ENCODE data around the gene UBE2R2. TPM values are rescaled to one million over a fixed set of nuclear protein-coding genes. Genes with fewer than 3 reads are reported as not detected.

UBE2R2 gene
- polyA plus RNA-seq, 3 donors from 2014 or later = 13.9 to 21.9 (median 18.0) TPM

GRCh38 chr9:33905137-33905536, 88.2 kb downstream of the UBE2R2 start:
- Mint-ChIP-seq H3K4me1 (peaks cover 6 to 38% of the 10 kb centered on the region in 2 donors), H3K36me3 (peaks cover 3 to 11% (median 4%) of the 10 kb centered on the region in 3 donors), H3K4me3 (no peak overlapping the region), H3K27ac (peak overlapping the region in 1 of 6 donors; percentile 35), H3K27me3 (ENCODE audit: low read depth in 3 of 3) (peaks cover 0 to 2% (median 0%) of the 10 kb centered on the region in 3 donors), H3K9me3 (no peaks in the 10 kb centered on the region)
- no peak for DNase-seq

DNA sequence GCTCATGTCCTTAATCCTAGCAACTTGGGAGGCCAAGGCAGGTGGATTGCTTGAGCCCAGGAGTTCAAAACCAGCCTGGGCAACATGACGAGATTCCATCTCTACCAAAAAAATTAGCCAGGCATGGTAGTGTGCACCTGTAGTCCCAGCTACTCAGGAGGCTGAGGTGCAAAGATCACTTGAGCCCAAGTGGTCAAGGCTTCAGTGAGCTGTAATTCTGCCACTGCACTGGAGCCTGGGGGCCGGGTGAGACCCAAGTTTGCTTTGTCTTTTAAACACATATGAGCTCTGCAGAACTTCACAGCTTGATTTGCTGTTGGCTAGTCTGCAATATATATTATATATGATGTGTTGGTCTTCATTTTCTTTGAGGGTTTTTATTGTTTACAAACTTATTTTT, 89.8 kb downstream of the UBE2R2 start:
- no peaks in the 10 kb centered on the region for H3K9me3 Mint-ChIP-seq
- no peak overlapping the region for H3K27ac Mint-ChIP-seq
- peaks cover 0 to 2% (median 0%) of the 10 kb centered on the region in 3 donors for H3K27me3 Mint-ChIP-seq (ENCODE audit: low read depth in 3 of 3)
- H3K36me3 Mint-ChIP-seq = peaks cover 0 to 4% (median 4%) of the 10 kb centered on the region in 3 donors
- DNase-seq = no peak
- H3K4me3 Mint-ChIP-seq = no peak overlapping the region
- peaks cover 6 to 38% of the 10 kb centered on the region in 2 donors for H3K4me1 Mint-ChIP-seq

- H3K4me3 Mint-ChIP-seq = no peak overlapping the region
- peak overlapping the region in 1 of 6 donors; percentile 43 for H3K27ac Mint-ChIP-seq
- H3K36me3 Mint-ChIP-seq = peaks cover 0 to 4% (median 4%) of the 10 kb centered on the region in 3 donors
- H3K4me1 Mint-ChIP-seq = peaks cover 6 to 38% of the 10 kb centered on the region in 2 donors
- H3K9me3 Mint-ChIP-seq = no peaks in the 10 kb centered on the region
- DNase-seq = no peak
- peaks cover 0 to 2% (median 0%) of the 10 kb centered on the region in 3 donors for H3K27me3 Mint-ChIP-seq (ENCODE audit: low read depth in 3 of 3)
Measured at GRCh38 chr9:33907347-33907746, 90.4 kb downstream of the UBE2R2 start.

DNA sequence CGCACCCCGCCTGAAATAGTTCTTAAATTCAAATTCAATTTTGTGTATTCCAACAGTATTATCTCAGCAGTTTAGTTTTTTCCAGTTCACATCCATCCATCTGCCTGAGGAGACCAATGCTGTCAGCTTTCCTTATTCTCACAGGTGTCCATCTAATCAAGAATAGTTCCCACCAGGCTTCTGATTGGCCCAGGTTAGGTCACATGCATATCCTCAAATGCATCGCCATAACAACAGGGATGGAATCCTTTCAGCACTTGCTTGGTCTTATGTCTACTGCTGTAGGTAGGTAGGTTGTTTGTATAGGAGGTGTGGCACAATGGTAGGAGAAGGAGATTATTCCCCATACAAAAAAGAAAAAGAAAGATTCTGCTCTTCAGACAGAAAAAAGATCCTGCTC, 91.2 kb downstream of the UBE2R2 start:
- peaks cover 6 to 38% of the 10 kb centered on the region in 2 donors for H3K4me1 Mint-ChIP-seq
- peak overlapping the region in 2 of 6 donors; percentile 5 to 21 for H3K27ac Mint-ChIP-seq
- H3K27me3 Mint-ChIP-seq (ENCODE audit: low read depth in 3 of 3) = peaks cover 0 to 2% (median 0%) of the 10 kb centered on the region in 3 donors
- H3K4me3 Mint-ChIP-seq = no peak overlapping the region
- no peak for DNase-seq
- H3K36me3 Mint-ChIP-seq = peaks cover 0 to 4% (median 4%) of the 10 kb centered on the region in 3 donors
- no peaks in the 10 kb centered on the region for H3K9me3 Mint-ChIP-seq

GRCh38 chr9:33908749-33909148, 91.8 kb downstream of the UBE2R2 start:
- Mint-ChIP-seq H3K4me1 (peaks cover 6 to 33% of the 10 kb centered on the region in 2 donors), H3K27me3 (ENCODE audit: low read depth in 3 of 3) (peaks cover 0 to 2% (median 0%) of the 10 kb centered on the region in 3 donors), H3K9me3 (no peaks in the 10 kb centered on the region), H3K4me3 (no peak overlapping the region), H3K36me3 (peaks cover 0 to 4% (median 2%) of the 10 kb centered on the region in 3 donors), H3K27ac (no peak overlapping the region)
- no peak for DNase-seq

DNA sequence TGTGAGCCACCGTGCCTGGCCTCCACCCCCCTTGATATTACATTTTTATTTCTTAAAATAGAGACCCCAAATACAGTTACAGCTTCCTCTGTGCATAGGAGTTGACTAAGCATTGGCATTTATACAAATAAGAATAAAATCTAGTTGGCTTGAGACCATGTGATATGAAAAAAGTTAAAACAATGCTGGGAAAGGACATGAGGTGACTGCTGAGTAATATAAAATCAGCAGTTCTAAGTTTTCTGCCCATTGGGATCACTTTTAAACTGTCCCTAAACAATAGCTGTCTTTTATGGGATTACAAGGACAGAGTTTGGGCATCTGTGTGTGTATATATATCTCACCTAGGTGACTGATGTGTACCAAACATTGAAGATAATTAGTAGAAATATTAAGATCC, 96.6 kb downstream of the UBE2R2 start:
- H3K27ac Mint-ChIP-seq = no peak overlapping the region

GRCh38 chr9:33914887-33915628, 98.1 kb downstream of the UBE2R2 start:
- Mint-ChIP-seq H3K27ac (peak overlapping the region in 3 of 6 donors; percentile 17 to 63 (median 62)), H3K9me3 (no peaks in the 10 kb centered on the region), H3K27me3 (ENCODE audit: low read depth in 3 of 3) (peaks cover 0 to 2% (median 0%) of the 10 kb centered on the region in 3 donors), H3K36me3 (peaks cover 8 to 25% (median 22%) of the 10 kb centered on the region in 3 donors), H3K4me3 (no peak overlapping the region), H3K4me1 (no peaks in the 10 kb centered on the region)
- no peak for DNase-seq

More for the DNA sequence above, 96.6 kb downstream of the UBE2R2 start:
- no peaks in the 10 kb centered on the region for H3K9me3 Mint-ChIP-seq
- peaks cover 8 to 22% (median 18%) of the 10 kb centered on the region in 3 donors for H3K36me3 Mint-ChIP-seq
- DNase-seq = no peak
- H3K4me3 Mint-ChIP-seq = no peak overlapping the region
- H3K4me1 Mint-ChIP-seq = no peaks in the 10 kb centered on the region
- H3K27me3 Mint-ChIP-seq (ENCODE audit: low read depth in 3 of 3) = peaks cover 0 to 2% (median 0%) of the 10 kb centered on the region in 3 donors

DNA sequence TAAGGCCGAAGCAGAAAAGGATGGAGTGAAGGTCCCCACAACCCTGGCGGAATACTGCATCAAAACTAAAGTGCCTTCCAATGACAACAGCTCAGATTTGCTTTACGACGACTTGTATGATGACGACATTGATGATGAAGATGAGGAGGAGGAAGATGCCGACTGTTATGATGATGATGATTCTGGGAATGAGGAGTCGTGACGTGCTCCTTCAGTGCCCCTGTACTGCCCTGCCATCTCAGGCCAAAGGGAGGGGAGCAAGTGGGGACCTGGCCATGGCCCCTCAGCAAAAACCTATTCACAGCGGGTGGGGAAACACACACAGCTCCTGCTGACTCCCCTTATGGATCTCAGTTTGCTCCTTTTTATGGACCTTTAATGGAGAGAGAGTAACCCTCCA, 100.1 kb downstream of the UBE2R2 start:
- H3K4me3 Mint-ChIP-seq = no peak overlapping the region
- peaks cover 8 to 29% (median 26%) of the 10 kb centered on the region in 3 donors for H3K36me3 Mint-ChIP-seq
- peak overlapping the region in 1 of 6 donors; percentile 11 for H3K27ac Mint-ChIP-seq

DNA sequence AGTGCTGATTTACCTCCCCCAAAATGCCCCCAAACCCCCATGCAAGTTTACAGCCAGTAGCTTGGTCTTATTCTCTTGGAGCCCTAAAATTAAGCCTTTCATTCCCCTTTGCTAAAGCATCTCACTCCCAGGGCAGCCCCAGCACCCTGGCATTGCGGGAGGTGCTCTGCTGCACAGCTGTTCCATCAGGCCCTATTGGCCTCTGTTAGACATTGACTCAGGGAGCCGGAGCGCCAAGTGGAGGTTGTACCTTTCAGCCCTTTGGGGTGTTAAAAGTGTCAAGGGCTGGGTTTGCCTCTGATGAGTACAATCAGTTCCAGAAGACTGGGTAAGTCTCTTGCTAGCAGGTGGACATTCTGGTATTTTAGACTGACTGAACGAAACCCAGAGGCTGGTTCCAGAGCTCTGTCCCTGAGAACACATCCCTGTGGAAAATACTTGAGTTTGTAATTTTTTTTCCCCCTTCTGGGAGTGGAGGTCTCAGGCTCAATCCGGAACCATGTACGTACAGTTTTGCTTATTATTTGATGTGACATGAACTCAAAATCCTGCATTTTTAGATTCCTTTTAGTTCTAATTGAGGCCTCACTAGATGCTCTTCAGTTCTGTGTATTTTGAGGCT, 102.4 kb downstream of the UBE2R2 start:
- Mint-ChIP-seq H3K4me1 (peaks cover 0 to 2% of the 10 kb centered on the region in 2 donors), H3K36me3 (peaks cover 8 to 29% (median 29%) of the 10 kb centered on the region in 3 donors), H3K27me3 (ENCODE audit: low read depth in 3 of 3) (peaks cover 0 to 2% (median 2%) of the 10 kb centered on the region in 3 donors), H3K27ac (peak overlapping the region; percentile 35 to 82 (median 66)), H3K4me3 (no peak overlapping the region), H3K9me3 (no peaks in the 10 kb centered on the region)
- no peak for DNase-seq

More for the DNA sequence above, 100.1 kb downstream of the UBE2R2 start:
- peaks cover 0 to 2% (median 2%) of the 10 kb centered on the region in 3 donors for H3K27me3 Mint-ChIP-seq (ENCODE audit: low read depth in 3 of 3)
- peaks cover 0 to 2% of the 10 kb centered on the region in 2 donors for H3K4me1 Mint-ChIP-seq
- no peaks in the 10 kb centered on the region for H3K9me3 Mint-ChIP-seq
- DNase-seq = no peak

- peaks cover 0 to 30% (median 15%) of the 10 kb centered on the region in 3 donors for H3K36me3 Mint-ChIP-seq
- no peak overlapping the region for H3K4me3 Mint-ChIP-seq
- peak overlapping the region in 3 of 6 donors; percentile 12 to 45 (median 29) for H3K27ac Mint-ChIP-seq
- peak in 2 of 3 donors; percentile 7 to 12 for DNase-seq
- peaks cover 2% of the 10 kb centered on the region in 3 donors for H3K27me3 Mint-ChIP-seq (ENCODE audit: low read depth in 3 of 3)
- peaks cover 0 to 2% of the 10 kb centered on the region in 2 donors for H3K4me1 Mint-ChIP-seq
- no peaks in the 10 kb centered on the region for H3K9me3 Mint-ChIP-seq
Measured at GRCh38 chr9:33921967-33922895, 105.3 kb downstream of the UBE2R2 start.

GRCh38 chr9:33923079-33923478, 106.1 kb downstream of the UBE2R2 start:
- no peaks in the 10 kb centered on the region for H3K9me3 Mint-ChIP-seq
- H3K27ac Mint-ChIP-seq = no peak overlapping the region
- H3K4me3 Mint-ChIP-seq = no peak overlapping the region
- peaks cover 2 to 4% (median 2%) of the 10 kb centered on the region in 3 donors for H3K27me3 Mint-ChIP-seq (ENCODE audit: low read depth in 3 of 3)
- peaks cover 0 to 2% of the 10 kb centered on the region in 2 donors for H3K4me1 Mint-ChIP-seq
- H3K36me3 Mint-ChIP-seq = peaks cover 0 to 27% (median 10%) of the 10 kb centered on the region in 3 donors
- no peak for DNase-seq

DNA sequence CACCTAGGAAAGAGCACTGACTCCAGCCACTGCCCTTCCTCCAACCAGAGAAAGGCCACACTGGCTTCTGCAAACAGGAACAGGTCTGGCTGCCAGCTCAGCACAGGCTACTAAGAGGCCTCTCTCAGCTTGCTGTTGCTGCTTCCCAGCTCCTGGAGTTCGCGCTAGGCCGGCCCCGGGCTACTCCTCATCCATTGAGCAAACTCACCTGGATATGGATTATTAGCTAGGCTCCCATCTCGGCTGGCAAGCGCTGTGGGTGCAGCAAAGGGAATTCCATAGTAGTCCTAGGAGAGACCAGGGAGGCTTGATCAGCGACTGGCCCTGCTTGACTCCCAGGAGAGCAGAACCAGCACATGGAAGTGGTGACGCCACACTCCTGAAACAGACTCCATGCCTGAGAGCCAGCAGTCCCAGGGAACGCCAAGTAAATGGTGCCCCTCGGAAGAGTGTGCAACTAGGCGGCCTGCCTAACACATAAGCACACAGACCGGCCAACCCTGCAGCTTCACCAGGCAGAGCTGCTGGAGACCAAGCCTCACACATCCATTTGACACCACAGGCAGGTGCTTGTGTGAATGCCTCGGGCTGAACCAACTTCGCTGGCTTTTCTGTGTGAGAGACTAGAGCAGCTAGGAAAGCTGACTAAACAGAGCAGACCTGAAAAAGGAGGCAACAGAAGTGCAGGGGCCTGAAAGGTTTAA, 107.2 kb downstream of the UBE2R2 start:
- Mint-ChIP-seq H3K4me3 (no peak overlapping the region), H3K4me1 (peaks cover 0 to 2% of the 10 kb centered on the region in 2 donors), H3K27ac (no peak overlapping the region), H3K9me3 (no peaks in the 10 kb centered on the region), H3K27me3 (ENCODE audit: low read depth in 3 of 3) (peaks cover 0 to 4% (median 2%) of the 10 kb centered on the region in 3 donors), H3K36me3 (peaks cover 0 to 30% (median 4%) of the 10 kb centered on the region in 3 donors)
- DNase-seq = no peak

Measured in immature natural killer cell (primary cell).